OCI-LY3 (cell line): ENCODE data around the gene DPH3.

ENCODE experiments used
- EZH2phosphoT487 ChIP-seq: fragments of 200-600 bp; shearing (Covaris generic); IDR thresholded peaks from 2 replicates; pipeline ENCODE4 v1.6.1; 2018; ENCODE audit warnings: antibody characterized with exemption, mixed run types, low read depth
- TF ChIP-seq, protein P1 (sequence below): fragments of 200-600, 300-600 bp; sonication (generic); IDR thresholded peaks from 2 replicates; pipeline ENCODE4 v1.5.1; 2014; ENCODE audit warnings: antibody characterized with exemption, low read length, low read depth

DNA sequence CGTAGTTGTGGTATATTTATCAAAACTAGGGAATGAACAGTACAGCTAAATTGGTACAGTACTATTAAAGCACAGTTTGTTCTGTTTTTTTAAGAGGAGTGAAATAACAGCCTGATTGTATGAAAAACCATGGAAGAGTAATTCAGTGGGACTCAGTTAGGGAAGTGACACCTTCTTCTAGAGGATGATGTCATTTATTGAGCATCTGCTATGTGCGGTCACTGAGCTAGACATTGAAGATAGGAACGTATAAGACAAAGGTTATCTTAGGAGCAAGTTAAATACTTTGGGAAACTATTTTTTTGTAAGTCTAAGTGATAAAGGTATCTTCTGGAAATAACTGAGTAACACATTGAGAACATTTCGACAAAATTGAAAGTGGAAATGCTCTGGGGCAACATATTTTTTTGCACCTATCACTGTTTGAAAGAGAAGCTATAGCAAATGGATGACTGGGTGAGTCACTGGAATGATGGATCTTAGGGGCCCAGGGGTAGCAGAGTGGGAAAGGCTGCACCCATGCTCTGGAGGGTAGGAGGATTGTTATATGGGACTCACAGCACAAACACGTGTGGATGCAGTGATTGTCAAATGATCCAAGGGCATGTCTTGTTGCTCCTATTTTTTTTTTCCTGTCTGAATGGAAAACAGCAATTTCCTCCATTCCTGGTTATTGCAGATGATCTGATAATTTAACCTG is 43.2 kb upstream of the DPH3 start:
- TF ChIP-seq, protein P1, sequence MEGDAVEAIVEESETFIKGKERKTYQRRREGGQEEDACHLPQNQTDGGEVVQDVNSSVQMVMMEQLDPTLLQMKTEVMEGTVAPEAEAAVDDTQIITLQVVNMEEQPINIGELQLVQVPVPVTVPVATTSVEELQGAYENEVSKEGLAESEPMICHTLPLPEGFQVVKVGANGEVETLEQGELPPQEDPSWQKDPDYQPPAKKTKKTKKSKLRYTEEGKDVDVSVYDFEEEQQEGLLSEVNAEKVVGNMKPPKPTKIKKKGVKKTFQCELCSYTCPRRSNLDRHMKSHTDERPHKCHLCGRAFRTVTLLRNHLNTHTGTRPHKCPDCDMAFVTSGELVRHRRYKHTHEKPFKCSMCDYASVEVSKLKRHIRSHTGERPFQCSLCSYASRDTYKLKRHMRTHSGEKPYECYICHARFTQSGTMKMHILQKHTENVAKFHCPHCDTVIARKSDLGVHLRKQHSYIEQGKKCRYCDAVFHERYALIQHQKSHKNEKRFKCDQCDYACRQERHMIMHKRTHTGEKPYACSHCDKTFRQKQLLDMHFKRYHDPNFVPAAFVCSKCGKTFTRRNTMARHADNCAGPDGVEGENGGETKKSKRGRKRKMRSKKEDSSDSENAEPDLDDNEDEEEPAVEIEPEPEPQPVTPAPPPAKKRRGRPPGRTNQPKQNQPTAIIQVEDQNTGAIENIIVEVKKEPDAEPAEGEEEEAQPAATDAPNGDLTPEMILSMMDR, result no peak
- TF ChIP-seq EZH2phosphoT487, result no peak
